WTC11 (cell line): ENCODE data around the gene STK39. TPM values are rescaled to one million over a fixed set of nuclear protein-coding genes. Genes with fewer than 3 reads are reported as not detected.

ENCODE experiments used
- ATAC-seq: fragments of 200-7000 bp; cut with Tn5 transposase; 2 replicates; pipeline ENCODE4 v1.10.0; 2021; ENCODE audit warnings: mild to moderate bottlenecking, moderate library complexity
- CTCF ChIA-PET: fragments of 300-600 bp; sonication (Branson Sonifier 250); formaldehyde crosslinking; loops from one replicate; lab custom pipeline; 2021; ENCODE audit warnings: antibody characterized with exemption; lab: Charles Lee
- POLR2A ChIA-PET: fragments of 350-600 bp; sonication (Branson Sonifier 250); formaldehyde crosslinking; loops from one replicate; lab custom pipeline; 2021; ENCODE audit warnings: antibody characterized with exemption; lab: Charles Lee
- DNase-seq: peaks from one replicate; pipeline ENCODE4 v3.0.0; 2021; ENCODE audit warnings: low spot score
- H3K27ac Mint-ChIP-seq: 2 replicates; pipeline ENCODE4 v1.8.0; 2021; ENCODE audit warnings: mixed read lengths
- H3K27me3 Mint-ChIP-seq: 2 replicates; pipeline ENCODE4 v1.8.0; 2021; ENCODE audit warnings: low read depth, mild to moderate bottlenecking, moderate library complexity, mixed read lengths
- H3K36me3 Mint-ChIP-seq: 2 replicates; pipeline ENCODE4 v1.8.0; 2021; ENCODE audit warnings: mixed read lengths
- H3K4me1 Mint-ChIP-seq: 2 replicates; pipeline ENCODE4 v1.8.0; 2022; ENCODE audit warnings: mixed read lengths
- H3K4me3 Mint-ChIP-seq: 2 replicates; pipeline ENCODE4 v1.8.0; 2021; ENCODE audit warnings: mild to moderate bottlenecking, moderate library complexity, mixed read lengths
- H3K9me3 Mint-ChIP-seq: 2 replicates; pipeline ENCODE4 v1.8.0; 2021; ENCODE audit warnings: mixed read lengths
- AR ChIP-seq: fragments of 250-450 bp; sonication (Bioruptor Pico); IDR thresholded peaks from 2 replicates; pipeline ENCODE4 v1.9.0; 2021; ENCODE audit warnings: mild to moderate bottlenecking
- CBFB ChIP-seq: sonication (generic); formaldehyde crosslinking; IDR thresholded peaks from 2 replicates; pipeline ENCODE4 v1.8.1; 2022; ENCODE audit warnings: mild to moderate bottlenecking, low read depth, missing genetic modification reagents
- CREM ChIP-seq: sonication (generic); formaldehyde crosslinking; IDR thresholded peaks from 2 replicates; pipeline ENCODE4 v1.8.1; 2022; ENCODE audit warnings: mild to moderate bottlenecking, missing genetic modification reagents, moderate library complexity
- HMGXB4 ChIP-seq: sonication (generic); formaldehyde crosslinking; IDR thresholded peaks from 2 replicates; pipeline ENCODE4 v1.8.1; 2023; ENCODE audit warnings: mild to moderate bottlenecking, moderate library complexity, missing genetic modification reagents
- IRF2 ChIP-seq: sonication (generic); formaldehyde crosslinking; IDR thresholded peaks from 2 replicates; pipeline ENCODE4 v1.8.0; 2022; ENCODE audit warnings: low read depth, missing genetic modification reagents, borderline replicate concordance
- KAT7 ChIP-seq: sonication (generic); formaldehyde crosslinking; IDR thresholded peaks from 2 replicates; pipeline ENCODE4 v1.8.1; 2023; ENCODE audit warnings: missing genetic modification reagents, mild to moderate bottlenecking, borderline replicate concordance
- MYBL2 ChIP-seq: sonication (generic); formaldehyde crosslinking; IDR thresholded peaks from 2 replicates; pipeline ENCODE4 v1.8.1; 2023; ENCODE audit warnings: mild to moderate bottlenecking, moderate library complexity, missing genetic modification reagents
- PRDM15 ChIP-seq: sonication (generic); formaldehyde crosslinking; IDR thresholded peaks from 2 replicates; pipeline ENCODE4 v1.8.0; 2022; ENCODE audit warnings: missing genetic modification reagents
- PREB ChIP-seq: sonication (generic); formaldehyde crosslinking; IDR thresholded peaks from 2 replicates; pipeline ENCODE4 v1.8.1; 2022; ENCODE audit warnings: mild to moderate bottlenecking, missing genetic modification reagents, moderate library complexity, borderline replicate concordance
- SMAD4 ChIP-seq: sonication (generic); formaldehyde crosslinking; IDR thresholded peaks from 2 replicates; pipeline ENCODE4 v1.8.0; 2022; ENCODE audit warnings: mild to moderate bottlenecking, missing genetic modification reagents
- SP1 ChIP-seq: sonication (generic); formaldehyde crosslinking; conservative IDR thresholded peaks from 2 replicates; pipeline ENCODE4 v1.8.1; 2022; ENCODE audit warnings: missing genetic modification reagents
- ZNF121 ChIP-seq: sonication (generic); formaldehyde crosslinking; IDR thresholded peaks from 2 replicates; pipeline ENCODE4 v1.8.0; 2023; ENCODE audit warnings: missing genetic modification reagents
- total RNA-seq: library from RNA; stranded (reverse); gene quantifications from 3 replicates; pipeline ENCODE4 v1.2.3, GENCODE V29; 2021
- TF ChIP-seq, protein P1 (sequence below): sonication (generic); formaldehyde crosslinking; conservative IDR thresholded peaks from 2 replicates; pipeline ENCODE4 v1.8.1; 2022; ENCODE audit warnings: mild to moderate bottlenecking, missing genetic modification reagents
- TF ChIP-seq, protein P2 (sequence below): fragments of 200-600 bp; IDR thresholded peaks from 2 replicates; pipeline ENCODE4 v1.8.0; 2022; ENCODE audit warnings: antibody characterized with exemption
- TF ChIP-seq, protein P3 (sequence below): sonication (generic); formaldehyde crosslinking; conservative IDR thresholded peaks from 2 replicates; pipeline ENCODE4 v1.8.1; 2023; ENCODE audit warnings: mild to moderate bottlenecking, low read depth, missing genetic modification reagents, moderate library complexity
- TF ChIP-seq, protein P4 (sequence below): sonication (generic); formaldehyde crosslinking; IDR thresholded peaks from 2 replicates; pipeline ENCODE4 v1.8.0; 2022; ENCODE audit warnings: mild to moderate bottlenecking, missing genetic modification reagents

STK39 gene
- total RNA-seq, 1 experiment from 2014 or later = 20.5 TPM

- DNase-seq (no peak), ATAC-seq (no peak)
- no peaks in the 10 kb centered on the region for H3K9me3 Mint-ChIP-seq
- no peak for TF ChIP-seq KAT7
- TF ChIP-seq AR (CRISPR knock-in tag) = no peak
- ChIA-PET POLR2A (no interaction called here), CTCF (no interaction called here)
- no peak overlapping the region; the same call in 1 of the 2 replicates for H3K27ac Mint-ChIP-seq
- peaks cover 17% of the 10 kb centered on the region for H3K4me1 Mint-ChIP-seq
- no peaks in the 10 kb centered on the region for H3K36me3 Mint-ChIP-seq
- H3K4me3 Mint-ChIP-seq = no peak overlapping the region
- no peaks in the 10 kb centered on the region for H3K27me3 Mint-ChIP-seq
These were observed 260.4 kb downstream of the STK39 start for GRCh38 chr2:167987026-167987425.

DNA sequence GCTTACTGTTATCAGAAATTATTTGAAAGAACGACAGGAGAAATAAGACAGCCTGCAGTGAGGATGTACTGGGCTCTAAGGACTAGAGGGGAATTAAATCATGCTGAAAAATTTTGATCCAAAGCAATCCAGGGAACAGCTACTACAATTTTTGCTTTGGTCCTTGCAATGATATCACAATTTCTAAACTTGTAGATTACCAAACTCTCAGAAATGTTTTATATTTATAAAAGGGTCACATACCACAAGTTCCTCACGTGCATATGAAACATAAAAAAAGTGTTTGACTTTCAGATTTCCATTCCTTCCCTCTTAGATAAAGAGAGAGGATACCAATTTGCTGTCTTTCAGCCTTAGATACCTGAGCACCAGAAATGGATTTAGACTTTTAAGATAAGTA is 261.2 kb downstream of the STK39 start:
- H3K36me3 Mint-ChIP-seq = no peaks in the 10 kb centered on the region
- H3K27me3 Mint-ChIP-seq = no peaks in the 10 kb centered on the region
- H3K4me3 Mint-ChIP-seq = no peak overlapping the region
- no peak for TF ChIP-seq SP1
- TF ChIP-seq CREM (CRISPR knock-in tag) = no peak
- no peak for TF ChIP-seq ZNF121 (CRISPR knock-in tag)
- no peak for TF ChIP-seq PRDM15 (CRISPR knock-in tag)
- no peak for TF ChIP-seq HMGXB4 (CRISPR knock-in tag)
- no peak for TF ChIP-seq CBFB (CRISPR knock-in tag)
- TF ChIP-seq, protein P1, sequence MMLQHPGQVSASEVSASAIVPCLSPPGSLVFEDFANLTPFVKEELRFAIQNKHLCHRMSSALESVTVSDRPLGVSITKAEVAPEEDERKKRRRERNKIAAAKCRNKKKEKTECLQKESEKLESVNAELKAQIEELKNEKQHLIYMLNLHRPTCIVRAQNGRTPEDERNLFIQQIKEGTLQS (CRISPR knock-in tag) = no peak
- POLR2A ChIA-PET = no interaction called here
- peak overlapping the region; percentile 17; the same call in 1 of the 2 replicates for H3K27ac Mint-ChIP-seq
- H3K9me3 Mint-ChIP-seq = no peaks in the 10 kb centered on the region
- no peak for DNase-seq
- peaks cover 17% of the 10 kb centered on the region for H3K4me1 Mint-ChIP-seq
- CTCF ChIA-PET = interaction anchor here (1.1 kb wide), 1 partner anchor 133 kb away, joined by 3 read pairs; no protein-coding TSS in a partner anchor
- no peak for ATAC-seq

DNA sequence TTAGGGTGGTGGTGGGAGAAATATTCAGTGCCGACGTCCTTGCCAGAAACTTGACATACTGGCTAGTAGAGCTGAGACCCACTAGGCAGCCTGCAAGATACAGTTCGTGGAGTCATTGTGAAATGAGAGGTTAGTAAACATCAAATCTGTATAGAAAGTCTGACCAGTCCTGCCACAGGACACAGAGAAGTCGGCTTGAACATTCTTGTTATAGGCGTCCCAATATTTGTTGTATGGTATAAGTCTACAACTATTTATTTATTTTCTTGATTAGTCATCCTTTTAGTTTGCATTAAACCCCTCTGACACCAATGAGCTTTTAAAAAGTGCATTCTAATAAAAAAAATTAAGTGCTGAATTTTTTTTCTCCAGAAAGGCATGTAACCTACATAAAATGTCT is 265.4 kb downstream of the STK39 start:
- POLR2A ChIA-PET = no interaction called here
- Mint-ChIP-seq H3K9me3 (peaks cover 3% of the 10 kb centered on the region; the same call in 1 of the 2 replicates), H3K4me1 (peaks cover 20% of the 10 kb centered on the region), H3K27ac (no peak overlapping the region), H3K4me3 (no peak overlapping the region), H3K27me3 (no peaks in the 10 kb centered on the region), H3K36me3 (peaks cover 3% of the 10 kb centered on the region; the same call in 1 of the 2 replicates)
- DNase-seq (no peak), ATAC-seq (no peak)
- CTCF ChIA-PET = interaction anchor here (2.5 kb wide), 1 partner anchor 137 kb away, joined by 11 read pairs; no protein-coding TSS in a partner anchor
- TF ChIP-seq PREB (CRISPR knock-in tag) = no peak
- no peak for TF ChIP-seq SMAD4 (CRISPR knock-in tag)
- TF ChIP-seq MYBL2 (CRISPR knock-in tag) = no peak
- TF ChIP-seq, protein P2, sequence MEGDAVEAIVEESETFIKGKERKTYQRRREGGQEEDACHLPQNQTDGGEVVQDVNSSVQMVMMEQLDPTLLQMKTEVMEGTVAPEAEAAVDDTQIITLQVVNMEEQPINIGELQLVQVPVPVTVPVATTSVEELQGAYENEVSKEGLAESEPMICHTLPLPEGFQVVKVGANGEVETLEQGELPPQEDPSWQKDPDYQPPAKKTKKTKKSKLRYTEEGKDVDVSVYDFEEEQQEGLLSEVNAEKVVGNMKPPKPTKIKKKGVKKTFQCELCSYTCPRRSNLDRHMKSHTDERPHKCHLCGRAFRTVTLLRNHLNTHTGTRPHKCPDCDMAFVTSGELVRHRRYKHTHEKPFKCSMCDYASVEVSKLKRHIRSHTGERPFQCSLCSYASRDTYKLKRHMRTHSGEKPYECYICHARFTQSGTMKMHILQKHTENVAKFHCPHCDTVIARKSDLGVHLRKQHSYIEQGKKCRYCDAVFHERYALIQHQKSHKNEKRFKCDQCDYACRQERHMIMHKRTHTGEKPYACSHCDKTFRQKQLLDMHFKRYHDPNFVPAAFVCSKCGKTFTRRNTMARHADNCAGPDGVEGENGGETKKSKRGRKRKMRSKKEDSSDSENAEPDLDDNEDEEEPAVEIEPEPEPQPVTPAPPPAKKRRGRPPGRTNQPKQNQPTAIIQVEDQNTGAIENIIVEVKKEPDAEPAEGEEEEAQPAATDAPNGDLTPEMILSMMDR = no peak
- TF ChIP-seq, protein P3, sequence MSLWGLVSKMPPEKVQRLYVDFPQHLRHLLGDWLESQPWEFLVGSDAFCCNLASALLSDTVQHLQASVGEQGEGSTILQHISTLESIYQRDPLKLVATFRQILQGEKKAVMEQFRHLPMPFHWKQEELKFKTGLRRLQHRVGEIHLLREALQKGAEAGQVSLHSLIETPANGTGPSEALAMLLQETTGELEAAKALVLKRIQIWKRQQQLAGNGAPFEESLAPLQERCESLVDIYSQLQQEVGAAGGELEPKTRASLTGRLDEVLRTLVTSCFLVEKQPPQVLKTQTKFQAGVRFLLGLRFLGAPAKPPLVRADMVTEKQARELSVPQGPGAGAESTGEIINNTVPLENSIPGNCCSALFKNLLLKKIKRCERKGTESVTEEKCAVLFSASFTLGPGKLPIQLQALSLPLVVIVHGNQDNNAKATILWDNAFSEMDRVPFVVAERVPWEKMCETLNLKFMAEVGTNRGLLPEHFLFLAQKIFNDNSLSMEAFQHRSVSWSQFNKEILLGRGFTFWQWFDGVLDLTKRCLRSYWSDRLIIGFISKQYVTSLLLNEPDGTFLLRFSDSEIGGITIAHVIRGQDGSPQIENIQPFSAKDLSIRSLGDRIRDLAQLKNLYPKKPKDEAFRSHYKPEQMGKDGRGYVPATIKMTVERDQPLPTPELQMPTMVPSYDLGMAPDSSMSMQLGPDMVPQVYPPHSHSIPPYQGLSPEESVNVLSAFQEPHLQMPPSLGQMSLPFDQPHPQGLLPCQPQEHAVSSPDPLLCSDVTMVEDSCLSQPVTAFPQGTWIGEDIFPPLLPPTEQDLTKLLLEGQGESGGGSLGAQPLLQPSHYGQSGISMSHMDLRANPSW = no peak
- TF ChIP-seq, protein P4, sequence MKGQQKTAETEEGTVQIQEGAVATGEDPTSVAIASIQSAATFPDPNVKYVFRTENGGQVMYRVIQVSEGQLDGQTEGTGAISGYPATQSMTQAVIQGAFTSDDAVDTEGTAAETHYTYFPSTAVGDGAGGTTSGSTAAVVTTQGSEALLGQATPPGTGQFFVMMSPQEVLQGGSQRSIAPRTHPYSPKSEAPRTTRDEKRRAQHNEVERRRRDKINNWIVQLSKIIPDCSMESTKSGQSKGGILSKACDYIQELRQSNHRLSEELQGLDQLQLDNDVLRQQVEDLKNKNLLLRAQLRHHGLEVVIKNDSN (CRISPR knock-in tag) = no peak
- TF ChIP-seq IRF2 = no peak
